ENCODE measurements around the gene NDST3. TPM values are rescaled to one million over a fixed set of nuclear protein-coding genes. Genes with fewer than 3 reads are reported as not detected.

Gene NDST3
- polyA plus RNA-seq, 2 of the 4 experiments (the other 2 are of a cell fraction) = not detected

DNA sequence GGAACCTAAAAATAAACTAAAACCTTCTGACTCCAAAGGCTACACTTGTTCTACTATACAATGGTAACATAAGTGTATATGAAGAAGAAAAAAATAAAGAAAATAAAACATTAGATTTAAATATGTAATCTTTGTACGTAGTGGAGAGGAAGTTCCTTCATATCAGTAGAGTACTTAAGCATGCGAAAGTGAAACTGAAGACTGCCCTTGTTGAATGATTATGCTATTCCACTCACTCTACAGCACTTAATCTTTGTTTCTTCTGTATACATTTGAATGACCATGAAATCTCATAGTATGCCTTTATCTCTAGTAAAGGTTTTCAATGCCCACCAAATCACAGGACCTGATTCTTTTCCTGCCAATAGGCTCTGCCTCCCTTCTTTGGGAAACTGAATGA, 78.9 kb downstream of the NDST3 start:
- WGBS (ENCODE audit: missing lambda C conversion rate) = 0% methylated on average over 2 of the region's 2 CpGs
- no peak for FAIRE-seq
- TF ChIP-seq SMC3 (IDR thresholded peaks at IDR 0.05) (no peak), CBX8 (IDR thresholded peaks at IDR 0.05) (no peak), GATA3 (IDR thresholded peaks at IDR 0.05; ENCODE audit: borderline replicate concordance) (no peak), JUNB (IDR thresholded peaks at IDR 0.05) (no peak), EHMT2 (IDR thresholded peaks at IDR 0.05; ENCODE audit: low read depth) (no peak), SREBF2 (IDR thresholded peaks at IDR 0.05) (no peak), RNF2 (IDR thresholded peaks at IDR 0.05; ENCODE audit: borderline replicate concordance, low read depth) (no peak), NFE2L2 (conservative IDR thresholded peaks at IDR 0.05; ENCODE audit: low read length) (no peak), CHD4 (IDR thresholded peaks at IDR 0.05; ENCODE audit: borderline replicate concordance) (no peak), FOSL2 (IDR thresholded peaks at IDR 0.05) (no peak), FOSL2 (CRISPR knock-in tag; IDR thresholded peaks at IDR 0.05) (no peak), RARB (CRISPR knock-in tag; IDR thresholded peaks at IDR 0.05) (no peak), HDAC2 (IDR thresholded peaks at IDR 0.05) (no peak)
- Histone ChIP-seq H3K4me2 (no peak overlapping the region), H3K9me3 (no peaks in the 10 kb centered on the region), H3K4me1 (no peaks in the 10 kb centered on the region), H3K27ac (no peak overlapping the region), H3K4me3 (no peak overlapping the region)
- no peak for ATAC-seq
- CTCF ChIA-PET = no interaction called here
- DNase-seq (ENCODE audit: low read depth in 1 of 2, low spot score in 1 of 2) = no peak
- POLR2A ChIA-PET = no interaction called here

DNA sequence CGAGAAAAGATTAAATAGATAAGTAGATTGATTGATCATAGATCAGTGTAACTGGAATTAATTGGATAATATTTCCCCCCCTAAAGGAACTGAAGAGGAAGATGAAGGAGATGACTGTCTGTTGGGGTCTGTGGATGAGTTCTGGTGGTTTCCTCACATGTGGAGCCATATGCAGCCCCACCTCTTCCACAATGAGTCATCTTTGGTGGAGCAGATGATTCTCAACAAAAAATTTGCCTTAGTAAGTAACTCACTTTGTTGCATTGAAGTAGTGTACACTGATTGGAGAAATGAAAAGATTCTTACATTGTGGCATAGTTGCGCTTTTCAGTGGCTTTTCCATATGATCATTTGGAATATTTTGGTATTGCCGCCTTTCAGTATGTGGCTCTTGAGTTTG, 80.4 kb downstream of the NDST3 start:
- WGBS (ENCODE audit: missing lambda C conversion rate) = 21% methylated on average over 3 of the region's 3 CpGs
- Histone ChIP-seq H3K4me3 (no peak overlapping the region), H3K27ac (no peak overlapping the region), H3K9me3 (no peaks in the 10 kb centered on the region), H3K4me1 (no peaks in the 10 kb centered on the region), H3K4me2 (no peak overlapping the region)
- no peak for TF ChIP-seq PHF8 (IDR thresholded peaks at IDR 0.05; ENCODE audit: borderline replicate concordance, low read depth)
- TF ChIP-seq FOSB (CRISPR knock-in tag; IDR thresholded peaks at IDR 0.05) = no peak
- no peak for TF ChIP-seq HOXB13 (CRISPR knock-in tag; IDR thresholded peaks at IDR 0.05; ENCODE audit: low read depth)
- TF ChIP-seq, protein P1, sequence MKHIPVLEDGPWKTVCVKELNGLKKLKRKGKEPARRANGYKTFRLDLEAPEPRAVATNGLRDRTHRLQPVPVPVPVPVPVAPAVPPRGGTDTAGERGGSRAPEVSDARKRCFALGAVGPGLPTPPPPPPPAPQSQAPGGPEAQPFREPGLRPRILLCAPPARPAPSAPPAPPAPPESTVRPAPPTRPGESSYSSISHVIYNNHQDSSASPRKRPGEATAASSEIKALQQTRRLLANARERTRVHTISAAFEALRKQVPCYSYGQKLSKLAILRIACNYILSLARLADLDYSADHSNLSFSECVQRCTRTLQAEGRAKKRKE (CRISPR knock-in tag; IDR thresholded peaks at IDR 0.05; ENCODE audit: low read depth) = no peak
- TF ChIP-seq NPAS2 (CRISPR knock-in tag; IDR thresholded peaks at IDR 0.05; ENCODE audit: borderline replicate concordance) = no peak
- TF ChIP-seq HEYL (CRISPR knock-in tag; IDR thresholded peaks at IDR 0.05) = no peak
- TF ChIP-seq BHLHE40 (IDR thresholded peaks at IDR 0.05; ENCODE audit: low read depth, low read length) = no peak
- TF ChIP-seq CHD4 (IDR thresholded peaks at IDR 0.05; ENCODE audit: borderline replicate concordance) = no peak
- no peak for TF ChIP-seq ZC3H11A (IDR thresholded peaks at IDR 0.05)
- ChIA-PET POLR2A (no interaction called here), CTCF (no interaction called here)
- ATAC-seq (no peak), FAIRE-seq (no peak), DNase-seq (ENCODE audit: low read depth in 1 of 2, low spot score in 1 of 2) (no peak)

DNA sequence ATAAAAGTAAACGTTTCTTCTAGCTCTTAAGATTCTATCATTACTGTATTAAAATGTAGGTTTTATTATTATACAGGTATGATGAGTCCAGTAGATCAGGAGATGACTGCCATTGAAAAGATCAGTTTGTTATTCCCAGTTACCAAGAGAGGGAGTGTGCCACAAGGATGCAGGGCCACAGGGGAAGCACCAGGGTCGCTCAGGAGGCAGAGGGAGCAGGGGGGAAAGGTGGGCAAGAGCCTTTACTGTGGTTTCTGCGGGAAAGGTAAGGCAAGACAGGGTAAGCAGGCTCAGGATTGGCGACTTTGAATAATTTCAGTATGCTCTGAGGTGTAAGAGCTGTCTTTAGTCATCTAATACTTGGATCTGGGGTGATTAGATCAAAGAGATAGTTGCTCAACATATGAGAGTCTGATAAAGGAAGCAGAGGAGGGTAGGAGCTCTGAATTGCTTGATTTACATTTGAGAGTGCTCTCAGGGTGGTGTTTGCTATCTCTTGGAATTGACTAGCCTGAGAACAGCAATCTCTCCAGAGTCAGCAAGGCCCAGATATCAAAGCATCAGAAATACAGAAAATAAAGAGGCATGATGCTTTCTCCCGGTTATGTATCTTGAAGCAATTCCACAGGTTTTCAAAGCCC, 86.0 kb downstream of the NDST3 start:
- CTCF ChIA-PET = no interaction called here
- 0% methylated on average over 5 of the region's 5 CpGs for WGBS (ENCODE audit: missing lambda C conversion rate)
- TF ChIP-seq KDM5A (IDR thresholded peaks at IDR 0.05) = no peak
- no peak for TF ChIP-seq JUN (IDR thresholded peaks at IDR 0.05)
- TF ChIP-seq MYC (IDR thresholded peaks at IDR 0.05; ENCODE audit: borderline replicate concordance, low read length) = no peak
- no peak for TF ChIP-seq POLR2AphosphoS2 (conservative IDR thresholded peaks at IDR 0.05; ENCODE audit: low read length)
- TF ChIP-seq, protein P2, sequence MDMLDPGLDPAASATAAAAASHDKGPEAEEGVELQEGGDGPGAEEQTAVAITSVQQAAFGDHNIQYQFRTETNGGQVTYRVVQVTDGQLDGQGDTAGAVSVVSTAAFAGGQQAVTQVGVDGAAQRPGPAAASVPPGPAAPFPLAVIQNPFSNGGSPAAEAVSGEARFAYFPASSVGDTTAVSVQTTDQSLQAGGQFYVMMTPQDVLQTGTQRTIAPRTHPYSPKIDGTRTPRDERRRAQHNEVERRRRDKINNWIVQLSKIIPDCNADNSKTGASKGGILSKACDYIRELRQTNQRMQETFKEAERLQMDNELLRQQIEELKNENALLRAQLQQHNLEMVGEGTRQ (IDR thresholded peaks at IDR 0.05) = no peak
- TF ChIP-seq ESRRA (IDR thresholded peaks at IDR 0.05; ENCODE audit: borderline replicate concordance, low read length) = no peak
- no peak for TF ChIP-seq ZNF302 (CRISPR knock-in tag; IDR thresholded peaks at IDR 0.05)
- no peak for TF ChIP-seq CBX2 (IDR thresholded peaks at IDR 0.05; ENCODE audit: borderline replicate concordance, low read depth)
- TF ChIP-seq TFCP2L1 (CRISPR knock-in tag; IDR thresholded peaks at IDR 0.05) = no peak
- TF ChIP-seq CEBPB (IDR thresholded peaks at IDR 0.05) = no peak
- Histone ChIP-seq H3K9me3 (no peaks in the 10 kb centered on the region), H3K4me2 (no peak overlapping the region), H3K4me3 (no peak overlapping the region), H3K4me1 (no peaks in the 10 kb centered on the region), H3K27ac (no peak overlapping the region)
- no peak for DNase-seq (ENCODE audit: low read depth in 1 of 2, low spot score in 1 of 2)
- no peak for FAIRE-seq
- POLR2A ChIA-PET = no interaction called here
- ATAC-seq = no peak

Data from A549 (cell line).